ENCODE measurements around the gene MT1X. TPM values are rescaled to one million over a fixed set of nuclear protein-coding genes. Genes with fewer than 3 reads are reported as not detected.

The MT1X gene
- 100 to 1,000 TPM in 3 of 4 donors, 10 to 100 TPM in 1; 93.7 to 776 (median 195) TPM for polyA plus RNA-seq
- long read RNA-seq, donor 1, result 0 reads
- long read RNA-seq, donor 2, transcript MT1X-201 (3 exons, 450 nt), result major isoform, 11 of 12 reads
- long read RNA-seq, donor 2, partial matches to known transcripts, result 0 of 12 reads
- long read RNA-seq, donor 2, other reads (novel, unspliced or antisense), result 0 of 12 reads
- long read RNA-seq, donor 3, transcript MT1X-201 (3 exons, 450 nt), result major isoform, 48 of 49 reads
- long read RNA-seq, donor 3, partial matches to known transcripts, result 0 of 49 reads
- long read RNA-seq, donor 3, other reads (novel, unspliced or antisense), result 0 of 49 reads
- long read RNA-seq, donor 4, transcript MT1X-201 (3 exons, 450 nt), result major isoform, 12 of 16 reads
- long read RNA-seq, donor 4, partial matches to known transcripts, result 0 of 16 reads
- long read RNA-seq, donor 4, other reads (novel, unspliced or antisense), result 0 of 16 reads
- long read RNA-seq, donor 5, transcript MT1X-204 (1 exons, 1,727 nt), result minor isoform, 20 of 65 reads
- long read RNA-seq, donor 5, transcript MT1X-201 (3 exons, 450 nt), result major isoform, 45 of 65 reads
- long read RNA-seq, donor 5, partial matches to known transcripts, result 0 of 65 reads
- long read RNA-seq, donor 5, other reads (novel, unspliced or antisense), result 0 of 65 reads
- long read RNA-seq, donor 6, transcript MT1X-201 (3 exons, 450 nt), result major isoform, 46 of 49 reads
- long read RNA-seq, donor 6, partial matches to known transcripts, result 0 of 49 reads
- long read RNA-seq, donor 6, other reads (novel, unspliced or antisense), result 0 of 49 reads
- long read RNA-seq, donor 7, transcript MT1X-201 (3 exons, 450 nt), result major isoform, 5 of 6 reads
- long read RNA-seq, donor 7, partial matches to known transcripts, result 0 of 6 reads
- long read RNA-seq, donor 7, other reads (novel, unspliced or antisense), result 0 of 6 reads
- long read RNA-seq, donor 8, result 0 reads
- long read RNA-seq, donor 9, transcript MT1X-201 (3 exons, 450 nt), result major isoform, 7 of 9 reads
- long read RNA-seq, donor 9, partial matches to known transcripts, result 0 of 9 reads
- long read RNA-seq, donor 9, other reads (novel, unspliced or antisense), result 0 of 9 reads
- long read RNA-seq, donor 10, transcript MT1X-204 (1 exons, 1,727 nt), result minor isoform, 13 of 136 reads
- long read RNA-seq, donor 10, transcript MT1X-201 (3 exons, 450 nt), result major isoform, 122 of 136 reads
- long read RNA-seq, donor 10, partial matches to known transcripts, result 0 of 136 reads
- long read RNA-seq, donor 10, other reads (novel, unspliced or antisense), result 0 of 136 reads

DNA sequence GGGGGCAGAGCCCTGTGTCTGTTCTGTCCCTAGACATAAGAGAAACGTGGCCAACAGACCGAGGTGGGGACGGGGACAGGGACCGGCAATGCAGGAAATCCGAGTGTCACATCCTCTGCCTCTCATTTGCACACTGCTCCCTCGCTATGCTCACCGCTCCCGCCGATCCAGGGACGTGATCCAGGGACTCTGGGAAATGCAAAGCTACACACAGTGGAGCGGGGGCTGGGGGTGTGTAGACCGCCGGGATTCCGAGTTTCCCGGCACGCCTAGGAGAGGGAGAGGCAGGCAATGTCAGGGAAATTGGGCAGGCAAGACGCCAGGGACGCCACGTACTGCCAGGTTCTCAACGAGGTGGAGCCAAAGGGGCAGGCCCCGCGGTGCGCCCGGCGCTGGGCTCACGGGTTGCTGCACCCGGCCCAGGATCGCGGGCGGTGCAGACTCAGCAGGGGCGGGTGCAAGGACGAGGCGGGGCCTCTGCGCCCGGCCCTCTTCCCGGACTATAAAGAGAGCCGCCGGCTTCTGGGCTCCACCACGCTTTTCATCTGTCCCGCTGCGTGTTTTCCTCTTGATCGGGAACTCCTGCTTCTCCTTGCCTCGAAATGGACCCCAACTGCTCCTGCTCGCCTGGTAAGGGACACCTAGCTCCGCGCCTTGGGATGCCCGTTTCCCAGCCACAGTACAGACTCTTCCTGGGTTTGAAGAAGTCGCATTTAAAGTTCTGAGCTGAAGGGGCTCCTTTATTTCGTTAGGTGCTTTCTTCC lies at the start of gene MT1X:
Gene MT1X, plus strand, starts transcription at position 532 of the 764 bp plus-strand sequence. Its CDS starts 71 bp downstream, at position 603.
- Histone ChIP-seq H3K27me3 (ENCODE audit: control insufficient read depth in 3 of 3, insufficient read depth in 3 of 3, low read length in 3 of 3) (no peaks in the 10 kb centered on the region), H3K27ac (ENCODE audit: low read depth in 1 of 3, low read length in 2 of 3) (peak within 1 kb of the TSS; percentile 59 to 79 (median 74)), H3K4me1 (ENCODE audit: control insufficient read depth in 3 of 3, insufficient read depth in 2 of 3, low read depth in 1 of 3, low read length in 2 of 3) (peaks cover 0 to 15% (median 4%) of the 10 kb centered on the region in 3 donors), H3K36me3 (ENCODE audit: control insufficient read depth in 3 of 3, insufficient read depth in 2 of 3, low read depth in 1 of 3, low read length in 3 of 3) (peaks cover 0 to 11% (median 0%) of the 10 kb centered on the region in 3 donors), H3K4me3 (ENCODE audit: low read depth in 1 of 3, low read length in 3 of 3) (peak within 1 kb of the TSS; percentile 8 to 70 (median 59)), H3K9me3 (ENCODE audit: control insufficient read depth in 2 of 2, insufficient read depth in 1 of 2, low read depth in 1 of 2, low read length in 1 of 2) (peaks cover 0 to 11% of the 10 kb centered on the region in 2 donors)
- DNase-seq (peak; percentile 95 to 97), FAIRE-seq (no peak)
- WGBS, 3 donors, result 0 to 1% (median 0%) methylated on average over 49 of the region's 49 CpGs

DNA sequence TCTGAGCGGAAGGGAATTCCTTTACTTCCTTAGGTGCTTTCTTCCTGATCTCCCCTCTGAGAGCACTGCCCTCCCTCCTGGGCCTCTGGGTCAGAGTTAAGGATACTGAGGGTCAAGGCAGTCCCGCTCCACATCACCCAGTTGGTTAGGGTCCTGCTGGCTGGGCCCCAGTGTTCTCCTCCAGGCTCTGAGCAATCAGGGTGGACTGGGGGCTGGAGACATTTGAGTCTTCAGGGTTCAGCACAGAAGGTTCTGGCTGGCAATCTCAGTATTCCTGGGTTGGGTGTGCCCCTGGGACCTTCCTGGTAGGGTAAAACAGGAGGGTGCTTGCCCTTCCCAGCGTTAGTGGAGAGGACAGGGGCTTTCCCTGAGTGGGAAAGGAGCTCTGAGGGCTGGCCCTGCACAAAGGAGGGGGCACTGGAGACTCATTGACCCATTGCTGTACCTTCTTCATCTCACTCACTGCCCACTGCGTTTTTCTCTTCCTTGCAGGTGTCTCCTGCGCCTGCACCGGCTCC lies 49.4 kb upstream of the MT1X start:
- no peaks in the 10 kb centered on the region for H3K36me3 ChIP-seq (ENCODE audit: control insufficient read depth in 3 of 3, insufficient read depth in 2 of 3, low read depth in 1 of 3, low read length in 3 of 3)
- WGBS, 3 donors, result 19 to 37% (median 27%) methylated on average over 6 of the region's 6 CpGs
- FAIRE-seq (no peak), DNase-seq (peak in 1 of 2 donors; percentile 29)
- H3K4me3 ChIP-seq (ENCODE audit: low read depth in 1 of 3, low read length in 3 of 3), result peak overlapping the region in 2 of 3 donors; percentile 42 to 45
- H3K27me3 ChIP-seq (ENCODE audit: control insufficient read depth in 3 of 3, insufficient read depth in 3 of 3, low read length in 3 of 3), result peaks cover 0 to 72% (median 21%) of the 10 kb centered on the region in 3 donors
- peaks cover 0 to 7% (median 0%) of the 10 kb centered on the region in 3 donors for H3K4me1 ChIP-seq (ENCODE audit: control insufficient read depth in 3 of 3, insufficient read depth in 2 of 3, low read depth in 1 of 3, low read length in 2 of 3)
- no peaks in the 10 kb centered on the region for H3K9me3 ChIP-seq (ENCODE audit: control insufficient read depth in 2 of 2, insufficient read depth in 1 of 2, low read depth in 1 of 2, low read length in 1 of 2)
- peak overlapping the region in 1 of 3 donors; percentile 64 for H3K27ac ChIP-seq (ENCODE audit: low read depth in 1 of 3, low read length in 2 of 3)

DNA sequence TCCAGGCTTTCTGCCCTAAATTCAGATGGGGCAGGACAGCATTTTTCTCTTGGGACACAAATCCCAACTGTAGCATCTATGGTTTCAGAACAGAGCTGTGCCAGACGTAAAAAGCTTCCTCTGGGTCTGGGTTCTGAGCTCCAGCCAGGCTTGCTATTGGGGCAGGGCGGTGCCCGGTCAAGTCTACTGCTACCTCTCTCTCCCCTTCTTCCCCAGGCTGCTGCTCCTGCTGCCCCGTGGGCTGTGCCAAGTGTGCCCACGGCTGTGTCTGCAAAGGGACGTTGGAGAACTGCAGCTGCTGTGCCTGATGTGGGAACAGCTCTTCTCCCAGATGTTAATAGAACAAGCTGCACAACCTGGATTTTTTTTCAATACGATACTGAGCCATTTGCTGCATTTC lies 48.7 kb upstream of the MT1X start:
- Histone ChIP-seq H3K27me3 (ENCODE audit: control insufficient read depth in 3 of 3, insufficient read depth in 3 of 3, low read length in 3 of 3) (peaks cover 0 to 79% (median 21%) of the 10 kb centered on the region in 3 donors), H3K27ac (ENCODE audit: low read depth in 1 of 3, low read length in 2 of 3) (no peak overlapping the region), H3K4me3 (ENCODE audit: low read depth in 1 of 3, low read length in 3 of 3) (no peak overlapping the region), H3K9me3 (ENCODE audit: control insufficient read depth in 2 of 2, insufficient read depth in 1 of 2, low read depth in 1 of 2, low read length in 1 of 2) (no peaks in the 10 kb centered on the region), H3K4me1 (ENCODE audit: control insufficient read depth in 3 of 3, insufficient read depth in 2 of 3, low read depth in 1 of 3, low read length in 2 of 3) (peaks cover 0 to 8% (median 0%) of the 10 kb centered on the region in 3 donors), H3K36me3 (ENCODE audit: control insufficient read depth in 3 of 3, insufficient read depth in 2 of 3, low read depth in 1 of 3, low read length in 3 of 3) (no peaks in the 10 kb centered on the region)
- no peak for FAIRE-seq
- DNase-seq, result no peak
- 57 to 61% (median 59%) methylated on average over 7 of the region's 7 CpGs for WGBS, 3 donors

DNA sequence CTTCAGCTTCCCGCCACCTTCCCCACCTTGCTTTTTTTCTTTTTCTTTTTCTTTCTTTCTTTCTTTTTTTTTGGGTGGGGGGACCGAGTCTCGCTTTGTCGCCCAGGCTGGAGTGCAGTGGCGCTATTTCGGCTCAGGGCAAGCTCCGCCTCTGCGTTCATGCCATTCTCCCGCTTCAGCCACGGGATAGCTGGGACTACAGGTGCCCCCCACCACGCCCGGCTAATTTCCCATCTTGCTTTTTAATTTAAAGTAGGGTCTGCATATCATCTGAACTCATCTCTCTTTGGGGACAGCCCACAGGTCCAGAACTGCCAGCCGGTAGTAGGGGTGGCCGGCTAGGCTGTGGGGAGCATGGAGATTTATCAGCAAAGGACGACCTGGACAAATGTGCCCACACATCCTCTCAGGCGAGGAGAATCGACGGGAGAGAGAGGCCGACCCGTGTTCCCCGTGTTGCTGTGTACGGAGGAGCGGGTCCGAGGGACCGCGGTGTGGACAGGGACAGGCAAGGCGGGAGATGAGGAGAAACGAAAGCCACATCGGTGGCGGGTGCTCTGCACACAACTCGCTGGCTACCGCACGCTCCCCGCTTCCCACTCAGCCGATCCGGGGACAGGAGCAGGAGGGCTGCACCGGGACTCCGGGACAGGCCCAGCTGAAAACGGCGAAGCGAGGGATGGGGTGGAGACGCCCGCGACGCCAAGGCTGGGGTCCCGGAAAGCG lies 47.4 kb upstream of the MT1X start:
- FAIRE-seq (no peak), DNase-seq (no peak)
- H3K9me3 ChIP-seq (ENCODE audit: control insufficient read depth in 2 of 2, insufficient read depth in 1 of 2, low read depth in 1 of 2, low read length in 1 of 2), result no peaks in the 10 kb centered on the region
- no peaks in the 10 kb centered on the region for H3K36me3 ChIP-seq (ENCODE audit: control insufficient read depth in 3 of 3, insufficient read depth in 2 of 3, low read depth in 1 of 3, low read length in 3 of 3)
- peaks cover 0 to 12% (median 2%) of the 10 kb centered on the region in 3 donors for H3K4me1 ChIP-seq (ENCODE audit: control insufficient read depth in 3 of 3, insufficient read depth in 2 of 3, low read depth in 1 of 3, low read length in 2 of 3)
- 19 to 33% (median 20%) methylated on average over 47 of the region's 47 CpGs for WGBS, 3 donors
- H3K4me3 ChIP-seq (ENCODE audit: low read depth in 1 of 3, low read length in 3 of 3), result peak overlapping the region in 1 of 3 donors; percentile 27
- peaks cover 0 to 92% (median 26%) of the 10 kb centered on the region in 3 donors for H3K27me3 ChIP-seq (ENCODE audit: control insufficient read depth in 3 of 3, insufficient read depth in 3 of 3, low read length in 3 of 3)
- H3K27ac ChIP-seq (ENCODE audit: low read depth in 1 of 3, low read length in 2 of 3), result no peak overlapping the region

DNA sequence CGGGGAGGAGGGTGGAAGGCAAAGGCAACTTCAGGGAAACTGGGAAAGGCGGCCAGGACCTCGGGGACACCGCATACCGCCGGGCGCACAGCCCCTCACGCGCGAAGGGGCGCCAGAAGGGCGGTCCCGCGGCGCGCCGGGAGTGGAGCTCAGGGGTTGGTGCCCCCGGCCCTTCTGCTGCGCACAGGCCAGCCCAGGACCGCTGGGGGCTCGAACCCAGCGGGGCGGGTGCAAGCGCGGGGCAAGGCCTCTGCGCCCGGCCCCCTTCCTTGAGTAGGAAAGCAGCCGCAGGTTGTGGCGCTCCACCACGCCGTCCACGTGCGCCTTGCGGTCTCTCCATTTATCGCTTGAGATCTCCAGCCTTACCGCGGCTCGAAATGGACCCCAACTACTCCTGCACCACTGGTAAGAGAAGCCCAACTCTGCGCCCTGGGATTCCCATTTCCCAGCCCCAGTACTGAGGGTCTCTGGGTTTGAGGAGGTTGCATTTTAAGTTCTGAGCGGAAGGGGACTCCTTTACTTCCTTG lies 46.8 kb upstream of the MT1X start:
- FAIRE-seq (no peak), DNase-seq (no peak)
- Histone ChIP-seq H3K4me1 (ENCODE audit: control insufficient read depth in 3 of 3, insufficient read depth in 2 of 3, low read depth in 1 of 3, low read length in 2 of 3) (peaks cover 0 to 12% (median 2%) of the 10 kb centered on the region in 3 donors), H3K9me3 (ENCODE audit: control insufficient read depth in 2 of 2, insufficient read depth in 1 of 2, low read depth in 1 of 2, low read length in 1 of 2) (no peaks in the 10 kb centered on the region), H3K27me3 (ENCODE audit: control insufficient read depth in 3 of 3, insufficient read depth in 3 of 3, low read length in 3 of 3) (peaks cover 0 to 96% (median 26%) of the 10 kb centered on the region in 3 donors), H3K36me3 (ENCODE audit: control insufficient read depth in 3 of 3, insufficient read depth in 2 of 3, low read depth in 1 of 3, low read length in 3 of 3) (no peaks in the 10 kb centered on the region), H3K4me3 (ENCODE audit: low read depth in 1 of 3, low read length in 3 of 3) (peak overlapping the region in 1 of 3 donors; percentile 27), H3K27ac (ENCODE audit: low read depth in 1 of 3, low read length in 2 of 3) (no peak overlapping the region)
- 12 to 20% (median 13%) methylated on average over 32 to 40 of the region's 40 CpGs for WGBS, 3 donors

DNA sequence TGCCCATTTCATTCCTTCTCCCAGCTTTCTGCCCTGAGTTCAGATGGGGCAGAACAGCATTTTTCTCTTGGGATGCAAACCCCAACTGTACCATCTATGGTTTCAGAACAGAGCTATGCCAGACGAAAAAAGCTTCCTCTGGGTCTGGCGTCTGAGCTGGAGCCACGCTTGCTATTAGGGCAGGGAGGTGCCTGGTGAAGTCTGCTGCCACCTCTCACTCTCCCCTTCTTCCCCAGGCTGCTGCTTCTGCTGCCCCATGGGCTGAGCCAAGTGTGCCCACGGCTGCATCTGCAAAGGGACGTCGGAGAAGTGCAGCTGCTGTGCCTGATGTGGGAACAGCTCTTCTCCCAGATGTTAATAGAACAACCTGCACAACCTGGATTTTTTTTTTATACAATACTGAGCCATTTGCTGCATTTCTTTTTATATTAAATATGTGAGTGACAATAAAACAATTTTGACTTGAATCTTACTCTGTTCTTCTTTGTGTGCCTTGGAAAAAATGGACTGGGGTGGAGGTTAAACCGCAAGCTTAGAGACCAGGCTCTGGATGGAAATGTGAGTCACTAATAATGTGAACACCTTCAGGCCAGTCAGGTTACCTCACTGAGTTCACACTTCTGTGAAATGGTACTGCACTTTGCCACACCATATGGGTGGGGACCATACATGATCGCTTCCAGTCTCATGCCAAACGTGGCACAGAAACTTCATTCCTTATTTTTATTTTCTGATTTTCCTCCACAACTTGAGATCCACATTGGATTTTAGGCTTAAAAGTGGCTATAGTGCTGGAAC lies 45.5 kb upstream of the MT1X start:
- Histone ChIP-seq H3K4me3 (ENCODE audit: low read depth in 1 of 3, low read length in 3 of 3) (no peak overlapping the region), H3K27ac (ENCODE audit: low read depth in 1 of 3, low read length in 2 of 3) (no peak overlapping the region), H3K27me3 (ENCODE audit: control insufficient read depth in 3 of 3, insufficient read depth in 3 of 3, low read length in 3 of 3) (peaks cover 0 to 97% (median 26%) of the 10 kb centered on the region in 3 donors), H3K9me3 (ENCODE audit: control insufficient read depth in 2 of 2, insufficient read depth in 1 of 2, low read depth in 1 of 2, low read length in 1 of 2) (no peaks in the 10 kb centered on the region), H3K36me3 (ENCODE audit: control insufficient read depth in 3 of 3, insufficient read depth in 2 of 3, low read depth in 1 of 3, low read length in 3 of 3) (no peaks in the 10 kb centered on the region), H3K4me1 (ENCODE audit: control insufficient read depth in 3 of 3, insufficient read depth in 2 of 3, low read depth in 1 of 3, low read length in 2 of 3) (peaks cover 0 to 12% (median 2%) of the 10 kb centered on the region in 3 donors)
- peak in 1 of 2 donors; percentile 32 for DNase-seq
- no peak for FAIRE-seq
- 44 to 47% (median 47%) methylated on average over 9 of the region's 9 CpGs for WGBS, 3 donors

Measured in small intestine (tissue), 16 donors.